Measurements from ENCODE around the gene STXBP6.

DNA sequence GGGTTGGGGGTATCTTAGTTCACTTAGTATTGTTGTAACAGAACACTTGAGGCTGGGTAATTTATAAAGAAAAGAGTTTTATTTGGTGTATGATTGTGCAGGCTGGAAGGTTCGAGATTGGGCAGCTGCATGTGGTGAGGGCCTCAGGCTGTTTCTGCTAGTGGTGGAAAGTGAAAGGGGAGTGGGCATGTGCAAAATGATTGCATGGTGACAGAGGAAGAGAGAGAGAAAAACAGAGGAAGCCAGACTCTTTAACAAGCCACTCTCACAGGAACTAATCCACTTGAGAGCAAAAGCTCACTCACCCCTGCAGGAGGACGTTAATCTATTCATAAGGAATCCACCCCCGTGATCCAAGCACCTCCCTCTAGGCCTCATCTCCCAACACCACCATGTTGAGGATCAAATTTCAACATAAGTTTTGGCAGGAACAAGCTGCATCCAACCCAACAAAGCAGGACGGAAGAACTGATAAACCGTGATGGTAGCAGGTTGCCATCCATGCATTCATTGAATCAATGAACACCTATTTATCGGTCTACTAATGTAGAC is 251.0 kb downstream of the STXBP6 start:
- TF ChIP-seq EZH2phosphoT487 (IDR thresholded peaks at IDR 0.05; ENCODE audit: borderline replicate concordance): no peak
- no peak for TF ChIP-seq POLR2AphosphoS5 (IDR thresholded peaks at IDR 0.05; ENCODE audit: low read depth, low read length)
- TF ChIP-seq, protein P1, sequence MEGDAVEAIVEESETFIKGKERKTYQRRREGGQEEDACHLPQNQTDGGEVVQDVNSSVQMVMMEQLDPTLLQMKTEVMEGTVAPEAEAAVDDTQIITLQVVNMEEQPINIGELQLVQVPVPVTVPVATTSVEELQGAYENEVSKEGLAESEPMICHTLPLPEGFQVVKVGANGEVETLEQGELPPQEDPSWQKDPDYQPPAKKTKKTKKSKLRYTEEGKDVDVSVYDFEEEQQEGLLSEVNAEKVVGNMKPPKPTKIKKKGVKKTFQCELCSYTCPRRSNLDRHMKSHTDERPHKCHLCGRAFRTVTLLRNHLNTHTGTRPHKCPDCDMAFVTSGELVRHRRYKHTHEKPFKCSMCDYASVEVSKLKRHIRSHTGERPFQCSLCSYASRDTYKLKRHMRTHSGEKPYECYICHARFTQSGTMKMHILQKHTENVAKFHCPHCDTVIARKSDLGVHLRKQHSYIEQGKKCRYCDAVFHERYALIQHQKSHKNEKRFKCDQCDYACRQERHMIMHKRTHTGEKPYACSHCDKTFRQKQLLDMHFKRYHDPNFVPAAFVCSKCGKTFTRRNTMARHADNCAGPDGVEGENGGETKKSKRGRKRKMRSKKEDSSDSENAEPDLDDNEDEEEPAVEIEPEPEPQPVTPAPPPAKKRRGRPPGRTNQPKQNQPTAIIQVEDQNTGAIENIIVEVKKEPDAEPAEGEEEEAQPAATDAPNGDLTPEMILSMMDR (IDR thresholded peaks at IDR 0.05 in 2 of 3, conservative IDR thresholded peaks at IDR 0.05 in 1 of 3; ENCODE audit: borderline replicate concordance in 1 of 3, insufficient read depth in 1 of 3, low read depth in 2 of 3, low read length in 2 of 3): no peak
- TF ChIP-seq POLR2A (IDR thresholded peaks at IDR 0.05; ENCODE audit: borderline replicate concordance, extremely low read depth, insufficient read depth, insufficient read length): no peak
- no peak for TF ChIP-seq ZFX (IDR thresholded peaks at IDR 0.05)
- TF ChIP-seq EZH2 (IDR thresholded peaks at IDR 0.05): no peak
- TF ChIP-seq REST (IDR thresholded peaks at IDR 0.05; ENCODE audit: low read depth): no peak
- TF ChIP-seq MAX (IDR thresholded peaks at IDR 0.05): no peak
- no peak for TF ChIP-seq CBX3 (IDR thresholded peaks at IDR 0.05; ENCODE audit: low read depth)
- no peak for TF ChIP-seq YY1 (IDR thresholded peaks at IDR 0.05; ENCODE audit: extremely low read depth, insufficient replicate concordance, low read depth, low read length)
- TF ChIP-seq ZNF274 (IDR thresholded peaks at IDR 0.05; ENCODE audit: low read depth, low read length): no peak
- TF ChIP-seq EGR1 (IDR thresholded peaks at IDR 0.05; ENCODE audit: low read depth): no peak

All from HCT116 (cell line).